ENCODE results near the gene ELAVL1. TPM values are rescaled to one million over a fixed set of nuclear protein-coding genes. Genes with fewer than 3 reads are reported as not detected.
A peak's percentile ranks its signal among the peaks of the same experiment; 100 is the strongest.

ELAVL1 gene
- total and polyA plus RNA-seq, 4 donors, result 15.0 to 72.8 (median 47.0) TPM

GRCh38 chr19:8017808-8018207, 12.4 kb upstream of the ELAVL1 start:
- peaks cover 0 to 2% (median 0%) of the 10 kb centered on the region in 4 donors for H3K9me3 ChIP-seq (ENCODE audit: control insufficient read depth in 4 of 4, insufficient read depth in 3 of 4, low read length in 3 of 4)
- H3K4me1 ChIP-seq (ENCODE audit: control insufficient read depth in 5 of 5, insufficient read depth in 5 of 5, low read length in 5 of 5), result peaks cover 0 to 2% (median 0%) of the 10 kb centered on the region in 5 donors
- peak; percentile 3 for TF ChIP-seq CTCF (IDR thresholded peaks at IDR 0.05; ENCODE audit: control extremely low read depth, extremely low read depth)
- WGBS, 2 donors, result 57 to 75% methylated on average over 14 of the region's 14 CpGs
- ATAC-seq (ENCODE audit: insufficient read depth, low FRiP score) (no peak), DNase-seq (no peak)
- no peak overlapping the region for H3K27ac ChIP-seq (ENCODE audit: low read depth in 1 of 2, low read length in 1 of 2)
- no peak overlapping the region for H3K9ac ChIP-seq (ENCODE audit: insufficient read depth in 1 of 2, low read length in 2 of 2)
- no peaks in the 10 kb centered on the region for H3K36me3 ChIP-seq (ENCODE audit: control insufficient read depth in 4 of 4, insufficient read depth in 4 of 4, low read length in 4 of 4)
- H3K27me3 ChIP-seq (ENCODE audit: control insufficient read depth in 3 of 3, insufficient read depth in 3 of 3, low read length in 2 of 3), result no peaks in the 10 kb centered on the region
- H3K4me3 ChIP-seq, result no peak overlapping the region

- TF ChIP-seq CTCF (IDR thresholded peaks at IDR 0.05; ENCODE audit: control extremely low read depth, extremely low read depth), result no peak
- peak overlapping the region; percentile 53 to 80 for H3K9ac ChIP-seq (ENCODE audit: insufficient read depth in 1 of 2, low read length in 2 of 2)
- no peaks in the 10 kb centered on the region for H3K9me3 ChIP-seq (ENCODE audit: control insufficient read depth in 4 of 4, insufficient read depth in 3 of 4, low read length in 3 of 4)
- H3K27me3 ChIP-seq (ENCODE audit: control insufficient read depth in 3 of 3, insufficient read depth in 3 of 3, low read length in 2 of 3), result no peaks in the 10 kb centered on the region
- H3K36me3 ChIP-seq (ENCODE audit: control insufficient read depth in 4 of 4, insufficient read depth in 4 of 4, low read length in 4 of 4), result peaks cover 0 to 4% (median 1%) of the 10 kb centered on the region in 4 donors
- H3K4me3 ChIP-seq, result peak overlapping the region; percentile 70
- H3K27ac ChIP-seq (ENCODE audit: low read depth in 1 of 2, low read length in 1 of 2), result peak overlapping the region; percentile 46 to 87
- ATAC-seq (ENCODE audit: insufficient read depth, low FRiP score) (no peak), DNase-seq (peak; percentile 15 to 28 (median 27))
- WGBS, 2 donors, result 0% methylated on average over 46 to 74 of the region's 74 CpGs
- H3K4me1 ChIP-seq (ENCODE audit: control insufficient read depth in 5 of 5, insufficient read depth in 5 of 5, low read length in 5 of 5), result peaks cover 5 to 26% (median 12%) of the 10 kb centered on the region in 5 donors
Observed at GRCh38 chr19:8004723-8005513, 523 bp downstream of the ELAVL1 start.

- Histone ChIP-seq H3K27ac (ENCODE audit: low read depth in 1 of 2, low read length in 1 of 2) (no peak overlapping the region), H3K27me3 (ENCODE audit: control insufficient read depth in 3 of 3, insufficient read depth in 3 of 3, low read length in 2 of 3) (no peaks in the 10 kb centered on the region), H3K4me3 (no peak overlapping the region), H3K4me1 (ENCODE audit: control insufficient read depth in 5 of 5, insufficient read depth in 5 of 5, low read length in 5 of 5) (peaks cover 5 to 28% (median 12%) of the 10 kb centered on the region in 5 donors), H3K36me3 (ENCODE audit: control insufficient read depth in 4 of 4, insufficient read depth in 4 of 4, low read length in 4 of 4) (peaks cover 0 to 5% (median 1%) of the 10 kb centered on the region in 4 donors), H3K9me3 (ENCODE audit: control insufficient read depth in 4 of 4, insufficient read depth in 3 of 4, low read length in 3 of 4) (no peaks in the 10 kb centered on the region), H3K9ac (ENCODE audit: insufficient read depth in 1 of 2, low read length in 2 of 2) (peak overlapping the region in 1 of 2 donors; percentile 53)
- no peak for TF ChIP-seq CTCF (IDR thresholded peaks at IDR 0.05; ENCODE audit: control extremely low read depth, extremely low read depth)
- DNase-seq (no peak), ATAC-seq (ENCODE audit: insufficient read depth, low FRiP score) (no peak)
- 61 to 65% methylated on average over 6 of the region's 6 CpGs for WGBS, 2 donors
Observed at GRCh38 chr19:8004001-8004400, 1.4 kb downstream of the ELAVL1 start.

Measured in lung (tissue), 12 donors.